ENCODE data around the gene SLC30A7.
"Not testable (repeated sequence)": the region's sequence is repeated elsewhere in the genome, so short reads cannot be mapped to it uniquely, and the experiment has no call there.

SLC30A7 gene

GRCh38 chr1:100891380-100891779 lies 4.5 kb upstream of the SLC30A7 start:
- no peak for DNase-seq (ENCODE audit: low read depth in 2 of 2)

GRCh38 chr1:100892554-100892953 lies 3.3 kb upstream of the SLC30A7 start:
- DNase-seq (ENCODE audit: low read depth in 2 of 2), result no peak

- DNase-seq (ENCODE audit: low read depth in 2 of 2), result no peak
Measured at GRCh38 chr1:100893718-100894117, 2.2 kb upstream of the SLC30A7 start.

- peak; percentile 52 to 58 for DNase-seq (ENCODE audit: low read depth in 2 of 2)
Measured at GRCh38 chr1:100894603-100895539, 1.0 kb upstream of the SLC30A7 start, which contains the start of gene EXTL2. EXTL2 (minus strand) TSS chr1:100894842; CDS start chr1:100888757, 6,085 bp downstream.

GRCh38 chr1:100896481-100896982 lies 642 bp downstream of the SLC30A7 start:
- peak; percentile 25 to 29 for DNase-seq (ENCODE audit: low read depth in 2 of 2)

- DNase-seq (ENCODE audit: low read depth in 2 of 2), result no peak
Measured at GRCh38 chr1:100902365-100902764, 6.5 kb downstream of the SLC30A7 start.

- no peak for DNase-seq (ENCODE audit: low read depth in 2 of 2)
Measured at GRCh38 chr1:100903777-100904176, 7.9 kb downstream of the SLC30A7 start.

GRCh38 chr1:100904528-100904927 lies 8.6 kb downstream of the SLC30A7 start:
- DNase-seq (ENCODE audit: low read depth in 2 of 2), result no peak

- no peak for DNase-seq (ENCODE audit: low read depth in 2 of 2)
Measured at GRCh38 chr1:100905181-100905580, 9.3 kb downstream of the SLC30A7 start.

- DNase-seq (ENCODE audit: low read depth in 2 of 2), result no peak
Measured at GRCh38 chr1:100907887-100908286, 12.0 kb downstream of the SLC30A7 start.

GRCh38 chr1:100909018-100909417 lies 13.1 kb downstream of the SLC30A7 start:
- no peak for DNase-seq (ENCODE audit: low read depth in 2 of 2)

- no peak for DNase-seq (ENCODE audit: low read depth in 2 of 2)
Measured at GRCh38 chr1:100912019-100912418, 16.1 kb downstream of the SLC30A7 start.

GRCh38 chr1:100921110-100921706 lies 25.3 kb downstream of the SLC30A7 start:
- DNase-seq (ENCODE audit: low read depth in 2 of 2), result no peak

- DNase-seq (ENCODE audit: low read depth in 2 of 2), result peak in 1 of 2 donors; percentile 10
Measured at GRCh38 chr1:100924212-100924611, 28.3 kb downstream of the SLC30A7 start.

GRCh38 chr1:100924991-100925390 lies 29.1 kb downstream of the SLC30A7 start:
- DNase-seq (ENCODE audit: low read depth in 2 of 2), result no peak

GRCh38 chr1:100926240-100926639 lies 30.4 kb downstream of the SLC30A7 start:
- DNase-seq (ENCODE audit: low read depth in 2 of 2), result no peak

- peak in 1 of 2 donors; percentile 15 for DNase-seq (ENCODE audit: low read depth in 2 of 2)
Measured at GRCh38 chr1:100927276-100927675, 31.4 kb downstream of the SLC30A7 start.

- no peak for DNase-seq (ENCODE audit: low read depth in 2 of 2)
Measured at GRCh38 chr1:100928128-100928527, 32.2 kb downstream of the SLC30A7 start.

GRCh38 chr1:100930494-100930893 lies 34.6 kb downstream of the SLC30A7 start:
- no peak for DNase-seq (ENCODE audit: low read depth in 2 of 2)

- no peak for DNase-seq (ENCODE audit: low read depth in 2 of 2)
Measured at GRCh38 chr1:100931716-100932115, 35.8 kb downstream of the SLC30A7 start.

GRCh38 chr1:100933555-100933954 lies 37.7 kb downstream of the SLC30A7 start:
- DNase-seq (ENCODE audit: low read depth in 2 of 2), result not testable (repeated sequence)

- no peak for DNase-seq (ENCODE audit: low read depth in 2 of 2)
Measured at GRCh38 chr1:100936194-100936967, 40.5 kb downstream of the SLC30A7 start.
